Ecto neural progenitor cell (in vitro differentiated cells): Measurements from ENCODE around the gene HERC2.
A peak's percentile ranks its signal among the peaks of the same experiment; 100 is the strongest.
"Not testable (repeated sequence)": the region's sequence is repeated elsewhere in the genome, so short reads cannot be mapped to it uniquely, and the experiment has no call there.

Source experiments
- DNase-seq: peaks from one replicate; pipeline ENCODE4 v3.0.0-alpha.2; 2018; ENCODE audit warnings: low spot score

The HERC2 gene

GRCh38 chr15:28131946-28132345 lies 190.0 kb downstream of the HERC2 start:
- DNase-seq = no peak

- DNase-seq = no peak
These were observed 190.6 kb downstream of the HERC2 start for GRCh38 chr15:28131400-28131799.

GRCh38 chr15:28130651-28131050 lies 191.3 kb downstream of the HERC2 start:
- no peak for DNase-seq

- DNase-seq = no peak
These were observed 192.6 kb downstream of the HERC2 start for GRCh38 chr15:28129231-28129848.

- no peak for DNase-seq
These were observed 193.9 kb downstream of the HERC2 start for GRCh38 chr15:28128031-28128430.

GRCh38 chr15:28127036-28127435 lies 194.9 kb downstream of the HERC2 start:
- no peak for DNase-seq

- DNase-seq = no peak
These were observed 196.0 kb downstream of the HERC2 start for GRCh38 chr15:28125673-28126651.

GRCh38 chr15:28124841-28125240 lies 197.1 kb downstream of the HERC2 start:
- no peak for DNase-seq

- DNase-seq = peak; percentile 85
These were observed 198.5 kb downstream of the HERC2 start for GRCh38 chr15:28123408-28124023.

- peak; percentile 27 for DNase-seq
These were observed 199.7 kb downstream of the HERC2 start for GRCh38 chr15:28122038-28122949.

GRCh38 chr15:28121577-28121976 lies 200.4 kb downstream of the HERC2 start:
- DNase-seq = not testable (repeated sequence)

GRCh38 chr15:28120359-28120640 lies 201.7 kb downstream of the HERC2 start:
- no peak for DNase-seq

GRCh38 chr15:28118531-28118930 lies 203.4 kb downstream of the HERC2 start:
- no peak for DNase-seq

GRCh38 chr15:28118083-28118482 lies 203.9 kb downstream of the HERC2 start:
- no peak for DNase-seq

GRCh38 chr15:28117432-28117990 lies 204.5 kb downstream of the HERC2 start:
- DNase-seq = no peak

- no peak for DNase-seq
These were observed 205.2 kb downstream of the HERC2 start for GRCh38 chr15:28116521-28117431.

- no peak for DNase-seq
These were observed 206.1 kb downstream of the HERC2 start for GRCh38 chr15:28115871-28116270.

GRCh38 chr15:28114721-28115622 lies 207.0 kb downstream of the HERC2 start:
- no peak for DNase-seq

GRCh38 chr15:28114114-28114455 lies 207.9 kb downstream of the HERC2 start:
- DNase-seq = no peak
